IMR-90 (cell line): ENCODE data around the gene RUNX1. TPM values are rescaled to one million over a fixed set of nuclear protein-coding genes. Genes with fewer than 3 reads are reported as not detected.

Experiments
- ATAC-seq: fragments of 200-7000 bp; cut with Tn5 transposase; 2 replicates; pipeline ENCODE4 v1.9.1; 2020; ENCODE audit warnings: low read depth, mild to moderate bottlenecking, moderate library complexity
- BruUV-seq: library from RNA; stranded (reverse); fragments of 400-500 nt; replicated peaks from 2 replicates; lab custom pipeline; 2021; lab: Mats Ljungman, UMichigan
- CTCF ChIA-PET: fragments of 300-600 bp; formaldehyde crosslinking; extraction: SDS; loops from one replicate; lab custom pipeline; 2021; ENCODE audit warnings: antibody characterized with exemption; lab: Yijun Ruan, JAX
- POLR2A ChIA-PET: fragments of 300-600 bp; sonication (Branson Sonifier 250); formaldehyde crosslinking; loops from one replicate; lab custom pipeline; 2022; ENCODE audit warnings: antibody characterized with exemption; ENCODE audit not compliant: unreplicated experiment; lab: Charles Lee
- DNase-seq: peaks from one replicate; pipeline ENCODE4 v3.0.0; 2013
- H2AFZ ChIP-seq: replicated peaks from 2 replicates; pipeline ENCODE3; 2013; ENCODE audit warnings: low read length, mild to moderate bottlenecking; ENCODE audit not compliant: poor library complexity
- H2AK5ac ChIP-seq: 2 replicates; pipeline ENCODE4 v1.6.1; 2013; ENCODE audit warnings: low read depth, low read length, inconsistent platforms
- H2AK9ac ChIP-seq: replicated peaks from 2 replicates; pipeline ENCODE3; 2013; ENCODE audit warnings: mild to moderate bottlenecking, low read depth, low read length, moderate library complexity; ENCODE audit not compliant: poor library complexity
- H2BK120ac ChIP-seq: 2 replicates; pipeline ENCODE4 v1.6.1; 2013; ENCODE audit warnings: low read depth, low read length, inconsistent platforms
- H2BK15ac ChIP-seq: 3 replicates; pipeline ENCODE4 v1.6.1; 2013; ENCODE audit warnings: low read depth, low read length, inconsistent platforms
- H2BK20ac ChIP-seq: 2 replicates; pipeline ENCODE4 v1.6.1; 2013; ENCODE audit warnings: low read depth, mild to moderate bottlenecking, inconsistent platforms, low read length, moderate library complexity
- H2BK5ac ChIP-seq: 2 replicates; pipeline ENCODE4 v1.6.1; 2013; ENCODE audit warnings: mild to moderate bottlenecking, low read depth, low read length, inconsistent platforms; ENCODE audit not compliant: poor library complexity, severe bottlenecking
- H3K14ac ChIP-seq: replicated peaks from 2 replicates; pipeline ENCODE4 v1.6.1; 2013; ENCODE audit warnings: low read depth, low read length, inconsistent platforms
- H3K18ac ChIP-seq: 2 replicates; pipeline ENCODE4 v1.6.1; 2013; ENCODE audit warnings: low read depth, low read length, control low read depth
- H3K23ac ChIP-seq: 2 replicates; pipeline ENCODE4 v1.6.1; 2013; ENCODE audit warnings: low read depth, low read length, inconsistent platforms
- H3K27ac ChIP-seq: 2 replicates; pipeline ENCODE4 v1.5.1; 2013; ENCODE audit warnings: mild to moderate bottlenecking, control low read depth, low read length; ENCODE audit not compliant: insufficient read depth
- H3K27me3 ChIP-seq: 2 replicates; pipeline ENCODE4 v1.6.1; 2013; ENCODE audit warnings: low read length; ENCODE audit not compliant: control insufficient read depth, insufficient read depth
- H3K36me3 ChIP-seq: 2 replicates; pipeline ENCODE4 v1.6.1; 2013; ENCODE audit warnings: low read length, mixed read lengths; ENCODE audit not compliant: control insufficient read depth, insufficient read depth
- H3K4ac ChIP-seq: 2 replicates; pipeline ENCODE4 v1.6.1; 2013; ENCODE audit warnings: low read depth, low read length, inconsistent platforms
- H3K4me1 ChIP-seq: 2 replicates; pipeline ENCODE4 v1.6.1; 2013; ENCODE audit warnings: low read length, mixed read lengths; ENCODE audit not compliant: control insufficient read depth, insufficient read depth
- H3K4me2 ChIP-seq: 2 replicates; pipeline ENCODE4 v1.6.1; 2013; ENCODE audit warnings: low read depth, mild to moderate bottlenecking, control low read depth, low read length, moderate library complexity
- H3K4me3 ChIP-seq: 2 replicates; pipeline ENCODE4 v1.5.1; 2013; ENCODE audit warnings: low read depth, mild to moderate bottlenecking, control low read depth, low read length, moderate library complexity; ENCODE audit not compliant: insufficient read depth
- H3K56ac ChIP-seq: 2 replicates; pipeline ENCODE4 v1.6.1; 2013; ENCODE audit warnings: low read length, inconsistent platforms; ENCODE audit not compliant: insufficient read depth; ENCODE audit errors: extremely low read depth
- H3K79me1 ChIP-seq, 2 experiments: 2 replicates each; pipeline ENCODE4 v1.6.1; 2013; ENCODE audit warnings: low read length in 2 of 2, inconsistent platforms in 1 of 2, low read depth in 1 of 2
- H3K9ac ChIP-seq: 2 replicates; pipeline ENCODE4 v1.6.1; 2013; ENCODE audit warnings: low read depth, low read length, control low read depth
- H3K9me1 ChIP-seq: 2 replicates; pipeline ENCODE4 v1.6.1; 2013; ENCODE audit warnings: low read length, inconsistent platforms; ENCODE audit not compliant: insufficient read depth
- H3K9me3 ChIP-seq: 2 replicates; pipeline ENCODE4 v1.6.1; 2013; ENCODE audit warnings: low read length; ENCODE audit not compliant: control insufficient read depth, insufficient read depth
- H4K20me1 ChIP-seq: 2 replicates; pipeline ENCODE4 v1.6.1; 2013; ENCODE audit warnings: low read length, inconsistent platforms; ENCODE audit not compliant: insufficient read depth
- H4K5ac ChIP-seq: 2 replicates; pipeline ENCODE4 v1.6.1; 2013; ENCODE audit warnings: mild to moderate bottlenecking, low read depth, low read length, control low read depth
- H4K8ac ChIP-seq, 2 experiments: 2 replicates each; pipeline ENCODE4 v1.6.1; 2013; ENCODE audit warnings: low read depth in 2 of 2, low read length in 2 of 2, control low read depth in 1 of 2, inconsistent platforms in 1 of 2
- H4K91ac ChIP-seq: 2 replicates; pipeline ENCODE4 v1.6.1; 2013; ENCODE audit warnings: low read depth, low read length, inconsistent platforms; ENCODE audit not compliant: insufficient read depth
- CHD1 ChIP-seq: IDR thresholded peaks from 2 replicates; pipeline ENCODE4 v1.6.1; 2012; ENCODE audit warnings: low read depth, low read length, improper control_type of control experiment
- MXI1 ChIP-seq: IDR thresholded peaks from 2 replicates; pipeline ENCODE4 v1.6.1; 2012; ENCODE audit warnings: low read depth, mild to moderate bottlenecking, low read length, moderate library complexity, borderline replicate concordance
- RFX5 ChIP-seq: IDR thresholded peaks from 2 replicates; pipeline ENCODE4 v1.8.0; 2012; ENCODE audit warnings: low read depth, mild to moderate bottlenecking, low read length, moderate library complexity
- WGBS, 2 experiments: methylation state at CpG; one replicate each; pipeline versions ENCODE4 v1.1.5 to v1.1.7; 2013; ENCODE audit warnings: missing lambda C conversion rate in 2 of 2; ENCODE audit not compliant: insufficient read length in 1 of 2; ENCODE audit errors: extremely low coverage in 2 of 2; 5-methylcytosine and 5-hydroxymethylcytosine counted together
- dilution Hi-C: fragments of 300-500 bp; cut with HindIII; formaldehyde crosslinking; loops from one replicate; pipeline ENCODE4 v1.14.3; 2018; ENCODE audit warnings: low sequenced_read_pairs; ENCODE audit not compliant: unreplicated experiment
- in situ Hi-C: fragments of 300-500 bp; cut with MboI; formaldehyde crosslinking; loops from 3 replicates; pipeline ENCODE4 v1.14.3; 2019; ENCODE audit warnings: low sequenced_read_pairs, inconsistent platforms, mixed read lengths
- intact Hi-C: fragments of 100-400 bp; cut with micrococcal nuclease; formaldehyde crosslinking; loops from 2 replicates; pipeline ENCODE4 v1.10.0; 2022
- polyA plus RNA-seq, 3 experiments: library from polyadenylated mRNA; depleted of rRNA; stranded (reverse); fragments of >200 nt; gene quantifications; 2 replicates each; pipeline ENCODE4 v1.2.3, GENCODE V29; 2012; ENCODE audit warnings: low replicate concordance in 1 of 3
- total RNA-seq: library from RNA; depleted of rRNA; stranded (reverse); fragments of >200 nt; gene quantifications from 2 replicates; pipeline ENCODE4 v1.2.3, GENCODE V29; 2012

RUNX1 gene
- total and polyA plus RNA-seq, 2 of the 4 experiments (the other 2 are of a cell fraction), result 34.5 to 56.5 TPM

- no peak overlapping the region for H4K8ac ChIP-seq
- no peak overlapping the region for H3K4ac ChIP-seq
- in situ Hi-C loops, result no loop called here
- no peak overlapping the region for H3K23ac ChIP-seq
- no peak overlapping the region for H3K56ac ChIP-seq
- no peak overlapping the region for H3K4me3 ChIP-seq
- H2BK120ac ChIP-seq, result no peak overlapping the region
- H4K91ac ChIP-seq, result no peak overlapping the region
- ATAC-seq (no peak), DNase-seq (no peak)
- H3K4me2 ChIP-seq, result no peak overlapping the region
- no peak overlapping the region for H2BK20ac ChIP-seq
- POLR2A ChIA-PET, result no interaction called here
- CTCF ChIA-PET, result interaction anchor here (0.6 kb wide), 1 partner anchor 30 kb away, joined by 3 read pairs; no protein-coding TSS in a partner anchor
- no peak overlapping the region for H3K18ac ChIP-seq
- no peak overlapping the region for H2BK15ac ChIP-seq
- H3K14ac ChIP-seq, result no peak overlapping the region
- dilution Hi-C loops, result no loop called here
- H2AK9ac ChIP-seq, result no peak overlapping the region
- peaks cover 0 to 7% of the 10 kb centered on the region in 2 experiments; a peak in 1 of 4 replicates for H3K79me1 ChIP-seq
- no peak overlapping the region for H2AFZ ChIP-seq
- WGBS, 2 experiments, result no CpG with 5 or more reads among the region's 1 CpG
- H3K27ac ChIP-seq, result no peak overlapping the region
- no peaks in the 10 kb centered on the region for H3K27me3 ChIP-seq
- peaks cover 3% of the 10 kb centered on the region for H3K4me1 ChIP-seq
- intact Hi-C loops, result no loop called here
- no TSS peak for BruUV-seq
- H2AK5ac ChIP-seq, result 0 out of 2 replicates have a peak overlapping the region, but pooled peaks have one; percentile 17
- H2BK5ac ChIP-seq, result no peak overlapping the region
- no peak for TF ChIP-seq CHD1
- no peak for TF ChIP-seq MXI1
- TF ChIP-seq RFX5, result no peak
- peaks cover 8% of the 10 kb centered on the region for H3K9me1 ChIP-seq
- no peaks in the 10 kb centered on the region for H3K36me3 ChIP-seq
- H4K5ac ChIP-seq, result no peak overlapping the region
- H4K20me1 ChIP-seq, result no peaks in the 10 kb centered on the region
- H3K9ac ChIP-seq, result no peak overlapping the region
- no peaks in the 10 kb centered on the region for H3K9me3 ChIP-seq
Observed at GRCh38 chr21:35016517-35017188, 32.4 kb downstream of the RUNX1 start.
